Neural cell (in vitro differentiated cells): ENCODE measurements around the gene CD6. TPM values are rescaled to one million over a fixed set of nuclear protein-coding genes. Genes with fewer than 3 reads are reported as not detected.

Source experiments
- H2AFZ ChIP-seq: fragments of 200-600, 300-800 bp; sonication (generic), shearing (Covaris generic); 2 replicates; pipeline ENCODE4 v1.6.0; 2014; ENCODE audit warnings: low read depth, mild to moderate bottlenecking, antibody characterized with exemption, low read length, moderate library complexity
- H3F3A ChIP-seq: fragments of 200-600 bp; shearing (Covaris generic); 2 replicates; pipeline ENCODE4 v1.6.1; 2016; ENCODE audit warnings: mild to moderate bottlenecking, moderate library complexity, mixed read lengths, antibody characterized with exemption, low read length; ENCODE audit not compliant: insufficient read depth, poor library complexity, severe bottlenecking
- H3K27ac ChIP-seq: fragments of 200-600, 300-800 bp; sonication (generic), shearing (Covaris generic); 2 replicates; pipeline ENCODE4 v1.5.1; 2014; ENCODE audit warnings: mild to moderate bottlenecking, low read length, moderate library complexity
- H3K27me3 ChIP-seq: fragments of 300-800, 200-600 bp; sonication (generic), shearing (Covaris generic); 2 replicates; pipeline ENCODE4 v1.6.0; 2014; ENCODE audit warnings: mild to moderate bottlenecking, low read depth, low read length, moderate library complexity; ENCODE audit not compliant: insufficient read depth
- H3K36me3 ChIP-seq: fragments of 300-800, 200-600 bp; sonication (generic), shearing (Covaris generic); 2 replicates; pipeline ENCODE4 v1.5.1; 2014; ENCODE audit warnings: mild to moderate bottlenecking, antibody characterized with exemption, low read length, moderate library complexity; ENCODE audit not compliant: insufficient read depth
- H3K4me2 ChIP-seq: fragments of 300-800, 200-600 bp; sonication (generic), shearing (Covaris generic); 2 replicates; pipeline ENCODE4 v1.6.0; 2014; ENCODE audit warnings: mild to moderate bottlenecking, low read length
- H3K4me3 ChIP-seq: fragments of 300-800, 200-600 bp; sonication (generic), shearing (Covaris generic); 2 replicates; pipeline ENCODE4 v1.5.1; 2014; ENCODE audit warnings: mild to moderate bottlenecking, low read length, moderate library complexity
- H3K79me2 ChIP-seq: fragments of 200-600 bp; shearing (Covaris generic); replicated peaks from 2 replicates; pipeline ENCODE4 v1.6.0; 2014; ENCODE audit warnings: mild to moderate bottlenecking, low read length, moderate library complexity; ENCODE audit not compliant: insufficient read depth
- H3K9ac ChIP-seq: fragments of 300-800, 200-600 bp; sonication (generic), shearing (Covaris generic); 2 replicates; pipeline ENCODE4 v1.6.1; 2016; ENCODE audit warnings: mild to moderate bottlenecking, low read length, mixed read lengths
- H3K9me2 ChIP-seq: fragments of 200-600 bp; shearing (Covaris generic); 2 replicates; pipeline ENCODE4 v1.6.1; 2016; ENCODE audit warnings: mild to moderate bottlenecking, low read length, mixed read lengths; ENCODE audit not compliant: insufficient read depth
- H3K9me3 ChIP-seq: fragments of 200-600, 300-800 bp; sonication (generic), shearing (Covaris generic); 2 replicates; pipeline ENCODE4 v1.6.1; 2016; ENCODE audit warnings: mild to moderate bottlenecking, mixed run types, low read length, moderate library complexity, mixed read lengths
- H4K20me1 ChIP-seq: fragments of 200-600 bp; shearing (Covaris generic); 2 replicates; pipeline ENCODE4 v1.6.1; 2016; ENCODE audit warnings: mild to moderate bottlenecking, mixed run types; ENCODE audit not compliant: insufficient read depth
- EP300 ChIP-seq: fragments of 450-650 bp; conservative IDR thresholded peaks from 2 replicates; pipeline ENCODE4 v1.6.1; 2014; ENCODE audit warnings: antibody characterized with exemption, mild to moderate bottlenecking, moderate library complexity; ENCODE audit not compliant: poor library complexity, severe bottlenecking
- MXI1 ChIP-seq: fragments of 450-650 bp; conservative IDR thresholded peaks from 2 replicates; pipeline ENCODE4 v1.6.1; 2014; ENCODE audit warnings: antibody characterized with exemption, mild to moderate bottlenecking; ENCODE audit not compliant: poor library complexity, severe bottlenecking
- POLR2AphosphoS5 ChIP-seq: IDR thresholded peaks from 2 replicates; pipeline ENCODE4 v1.6.1; 2012
- RAD21 ChIP-seq: fragments of 450-650 bp; conservative IDR thresholded peaks from 2 replicates; pipeline ENCODE4 v1.6.1; 2014; ENCODE audit warnings: antibody characterized with exemption, mild to moderate bottlenecking, moderate library complexity
- REST ChIP-seq: IDR thresholded peaks from 2 replicates; pipeline ENCODE4 v1.6.1; 2012; ENCODE audit warnings: borderline replicate concordance
- SMC3 ChIP-seq: fragments of 450-650 bp; conservative IDR thresholded peaks from 2 replicates; pipeline ENCODE4 v1.6.1; 2014; ENCODE audit warnings: antibody characterized with exemption, mild to moderate bottlenecking, moderate library complexity; ENCODE audit not compliant: poor library complexity
- polyA plus RNA-seq: library from polyadenylated mRNA; depleted of rRNA; stranded (reverse); fragments of >200 nt; gene quantifications from 2 replicates; pipeline ENCODE4 v1.2.3, GENCODE V29; 2014
- TF ChIP-seq, protein P1 (sequence below): fragments of 450-650 bp; IDR thresholded peaks from 2 replicates; pipeline ENCODE4 v1.5.1; 2014; ENCODE audit warnings: antibody characterized with exemption, mild to moderate bottlenecking, moderate library complexity; ENCODE audit not compliant: poor library complexity, severe bottlenecking

CD6 gene
- polyA plus RNA-seq, 1 donor from 2014 or later, result not detected

- Histone ChIP-seq H2AFZ (no peak overlapping the region), H3F3A (no peaks in the 10 kb centered on the region), H3K27me3 (no peaks in the 10 kb centered on the region), H4K20me1 (no peaks in the 10 kb centered on the region), H3K9ac (no peak overlapping the region), H3K9me3 (no peaks in the 10 kb centered on the region), H3K9me2 (no peaks in the 10 kb centered on the region), H3K4me3 (no peak overlapping the region), H3K4me2 (no peak overlapping the region), H3K79me2 (no peaks in the 10 kb centered on the region), H3K36me3 (no peaks in the 10 kb centered on the region), H3K27ac (no peak overlapping the region)
- no peak for TF ChIP-seq REST
- no peak for TF ChIP-seq RAD21
- no peak for TF ChIP-seq MXI1
- TF ChIP-seq SMC3, result no peak
- no peak for TF ChIP-seq POLR2AphosphoS5
- TF ChIP-seq, protein P1, sequence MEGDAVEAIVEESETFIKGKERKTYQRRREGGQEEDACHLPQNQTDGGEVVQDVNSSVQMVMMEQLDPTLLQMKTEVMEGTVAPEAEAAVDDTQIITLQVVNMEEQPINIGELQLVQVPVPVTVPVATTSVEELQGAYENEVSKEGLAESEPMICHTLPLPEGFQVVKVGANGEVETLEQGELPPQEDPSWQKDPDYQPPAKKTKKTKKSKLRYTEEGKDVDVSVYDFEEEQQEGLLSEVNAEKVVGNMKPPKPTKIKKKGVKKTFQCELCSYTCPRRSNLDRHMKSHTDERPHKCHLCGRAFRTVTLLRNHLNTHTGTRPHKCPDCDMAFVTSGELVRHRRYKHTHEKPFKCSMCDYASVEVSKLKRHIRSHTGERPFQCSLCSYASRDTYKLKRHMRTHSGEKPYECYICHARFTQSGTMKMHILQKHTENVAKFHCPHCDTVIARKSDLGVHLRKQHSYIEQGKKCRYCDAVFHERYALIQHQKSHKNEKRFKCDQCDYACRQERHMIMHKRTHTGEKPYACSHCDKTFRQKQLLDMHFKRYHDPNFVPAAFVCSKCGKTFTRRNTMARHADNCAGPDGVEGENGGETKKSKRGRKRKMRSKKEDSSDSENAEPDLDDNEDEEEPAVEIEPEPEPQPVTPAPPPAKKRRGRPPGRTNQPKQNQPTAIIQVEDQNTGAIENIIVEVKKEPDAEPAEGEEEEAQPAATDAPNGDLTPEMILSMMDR, result no peak
- TF ChIP-seq EP300, result no peak
Observed at GRCh38 chr11:61021661-61022212, 50.3 kb downstream of the CD6 start.

GRCh38 chr11:61022311-61023085, 51.0 kb downstream of the CD6 start:
- Histone ChIP-seq H3K9me2 (no peaks in the 10 kb centered on the region), H3K4me2 (no peak overlapping the region), H3K9ac (no peak overlapping the region)

More at GRCh38 chr11:61022311-61023085, 51.0 kb downstream of the CD6 start:
- Histone ChIP-seq H3F3A (no peaks in the 10 kb centered on the region), H3K27me3 (no peaks in the 10 kb centered on the region), H3K36me3 (no peaks in the 10 kb centered on the region), H3K4me3 (no peak overlapping the region), H3K79me2 (no peaks in the 10 kb centered on the region), H3K27ac (no peak overlapping the region), H4K20me1 (no peaks in the 10 kb centered on the region), H2AFZ (no peak overlapping the region), H3K9me3 (no peaks in the 10 kb centered on the region)
- TF ChIP-seq REST (peak; percentile 51), SMC3 (no peak)
